GM18502 (cell line): ENCODE data around the gene LPIN1.

Experiments
- ATAC-seq: cut with Tn5 transposase; IDR thresholded peaks from one replicate; pipeline ENCODE4 v1.9.1; 2021; ENCODE audit warnings: mild to moderate bottlenecking; ENCODE audit not compliant: unreplicated experiment, poor library complexity

LPIN1 gene

GRCh38 chr2:11777886-11778415 lies 31.5 kb downstream of the LPIN1 start:
- no peak for ATAC-seq

DNA sequence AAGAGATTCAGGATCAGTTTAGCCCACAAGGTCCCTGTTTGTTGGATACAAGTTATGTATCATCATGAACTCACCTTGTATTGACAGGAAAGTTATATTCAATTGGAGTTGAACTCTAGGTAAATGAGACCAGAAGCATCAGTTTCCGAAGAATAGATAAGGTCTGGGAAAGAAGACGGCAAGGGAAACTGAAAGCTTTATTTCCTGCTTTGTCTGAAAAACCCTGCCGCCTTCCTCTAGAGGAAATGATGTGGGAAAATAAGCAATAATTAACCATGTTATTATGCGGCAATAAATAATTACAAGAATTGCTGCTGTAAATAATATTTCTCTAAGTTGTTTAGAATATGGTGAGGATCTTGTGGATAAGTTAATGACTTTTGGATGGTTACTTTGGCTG lies 32.0 kb downstream of the LPIN1 start:
- no peak for ATAC-seq

GRCh38 chr2:11778923-11779757 lies 32.7 kb downstream of the LPIN1 start:
- ATAC-seq = peak; percentile 91

DNA sequence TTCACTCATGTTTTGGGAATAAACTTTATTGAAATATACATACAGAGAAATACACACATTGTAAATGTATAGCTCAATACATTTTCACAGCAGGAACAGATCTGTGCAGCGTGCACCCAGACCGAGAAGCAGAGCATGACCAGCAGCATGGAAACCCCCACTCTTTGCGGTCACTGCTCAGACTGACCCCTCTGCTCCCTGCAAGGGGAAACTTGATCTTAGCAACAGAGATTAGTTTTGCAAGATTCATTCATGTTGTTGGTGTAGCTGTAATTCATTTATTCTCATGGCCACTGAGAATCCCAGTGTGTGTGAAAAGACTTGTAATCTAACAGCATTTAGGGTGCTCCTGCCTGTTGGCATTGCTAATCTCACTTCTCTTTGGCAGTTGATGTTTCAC lies 35.2 kb downstream of the LPIN1 start:
- ATAC-seq = no peak

DNA sequence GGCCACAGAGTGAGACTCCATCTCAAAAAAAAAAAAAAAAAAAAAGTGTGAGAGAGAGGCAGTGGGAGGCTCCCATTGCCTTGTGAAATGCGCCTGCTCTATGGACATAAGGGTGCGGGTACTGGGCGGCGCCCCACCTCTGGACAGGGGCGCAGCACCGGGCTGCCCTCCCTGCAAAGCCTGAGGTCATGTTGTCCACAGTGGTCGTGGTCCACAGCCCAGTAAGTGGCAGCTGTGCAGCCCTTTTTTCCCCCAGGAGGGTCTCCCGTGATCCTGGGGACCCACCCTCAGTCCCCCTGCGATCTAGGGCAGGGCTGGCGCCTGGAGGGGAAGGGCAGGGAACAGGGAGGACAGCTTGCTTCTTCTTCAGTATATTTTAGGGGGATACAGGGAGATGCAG lies 37.8 kb downstream of the LPIN1 start:
- no peak for ATAC-seq

DNA sequence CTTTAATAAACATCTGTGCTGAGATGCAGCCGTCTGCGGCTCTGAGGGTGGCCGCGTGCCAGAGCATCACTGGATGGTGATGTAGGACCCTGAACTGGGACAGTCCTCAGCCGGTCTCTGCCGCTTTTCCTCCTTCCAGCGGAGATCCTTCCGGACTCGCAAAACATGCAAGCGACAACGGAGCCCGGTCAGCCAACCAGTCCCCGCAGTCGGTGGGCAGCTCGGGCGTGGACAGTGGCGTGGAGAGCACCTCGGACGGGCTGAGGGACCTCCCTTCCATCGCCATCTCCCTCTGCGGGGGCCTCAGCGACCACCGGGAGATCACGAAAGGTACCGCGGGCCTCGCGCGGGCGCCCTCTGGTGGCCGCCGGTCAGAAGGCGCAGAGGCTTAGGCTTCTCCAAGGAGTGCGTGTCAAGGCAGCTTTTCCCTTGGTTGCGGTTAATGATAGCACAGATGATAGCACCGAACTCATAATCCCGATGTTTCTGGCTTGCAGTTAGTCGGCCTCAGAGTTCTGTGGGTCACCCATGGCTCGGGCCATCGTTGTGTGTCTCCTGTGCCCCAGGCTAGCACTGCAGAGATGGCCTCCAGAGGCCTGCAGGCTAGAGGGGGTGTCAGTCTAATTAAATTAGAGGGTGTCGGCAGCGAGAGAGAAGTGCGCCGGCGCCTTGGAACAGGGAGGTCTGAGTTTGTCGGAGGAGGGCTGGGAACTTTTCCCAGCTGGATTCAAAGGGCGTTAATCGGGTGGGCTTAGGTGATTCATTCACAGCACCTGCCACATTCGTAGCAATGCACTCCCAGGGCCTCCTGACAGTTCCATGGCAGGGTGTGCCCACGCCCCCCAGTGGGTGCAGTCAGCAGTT lies 38.5 kb downstream of the LPIN1 start:
- ATAC-seq = no peak

DNA sequence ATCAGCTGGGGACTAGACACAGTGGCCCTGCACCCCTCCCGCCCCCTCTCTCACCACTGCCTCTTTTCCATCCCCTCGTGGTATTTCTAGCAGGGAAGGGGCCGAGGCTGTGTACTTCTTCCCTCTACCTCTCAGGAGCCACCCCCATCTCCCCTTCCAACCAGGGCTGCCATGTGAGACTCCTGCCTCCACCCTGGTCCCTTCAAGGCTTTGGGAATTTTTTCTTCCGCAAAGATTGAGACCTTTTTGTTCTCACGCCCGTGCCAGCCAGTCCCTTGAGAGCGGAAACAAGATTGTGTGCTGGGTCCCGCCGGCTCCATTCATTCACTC lies 39.1 kb downstream of the LPIN1 start:
- ATAC-seq = no peak

DNA sequence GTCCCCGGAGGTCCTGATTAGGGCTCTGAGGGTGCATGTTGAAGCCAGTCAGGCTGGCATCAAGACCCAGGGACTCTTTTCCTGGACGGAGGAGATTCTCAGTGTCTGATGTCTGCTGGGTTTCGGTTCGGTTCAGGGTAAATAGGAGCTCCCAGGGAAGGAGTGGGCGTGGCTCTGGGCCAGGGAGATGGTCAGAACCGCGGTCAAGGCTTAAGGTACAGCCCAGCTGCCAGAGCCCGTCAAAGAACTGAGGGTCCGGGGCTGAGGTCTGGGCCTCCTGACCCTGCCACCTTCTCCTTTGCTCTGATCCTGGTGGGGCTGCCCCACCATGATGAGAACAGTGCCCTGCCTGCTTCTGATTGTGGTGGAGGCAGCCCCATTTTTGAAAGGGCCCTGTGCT lies 39.8 kb downstream of the LPIN1 start:
- ATAC-seq = no peak

GRCh38 chr2:11786592-11786991 lies 40.2 kb downstream of the LPIN1 start:
- no peak for ATAC-seq

GRCh38 chr2:11787991-11788390 lies 41.6 kb downstream of the LPIN1 start:
- no peak for ATAC-seq

- ATAC-seq = no peak
These were observed 42.2 kb downstream of the LPIN1 start for GRCh38 chr2:11788461-11789124.

- no peak for ATAC-seq
These were observed 42.8 kb downstream of the LPIN1 start for GRCh38 chr2:11789243-11789642.

- no peak for ATAC-seq
These were observed 43.8 kb downstream of the LPIN1 start for GRCh38 chr2:11790228-11790627.

GRCh38 chr2:11795590-11795989 lies 49.2 kb downstream of the LPIN1 start:
- ATAC-seq = no peak

- no peak for ATAC-seq
These were observed 50.0 kb downstream of the LPIN1 start for GRCh38 chr2:11796190-11797171.

DNA sequence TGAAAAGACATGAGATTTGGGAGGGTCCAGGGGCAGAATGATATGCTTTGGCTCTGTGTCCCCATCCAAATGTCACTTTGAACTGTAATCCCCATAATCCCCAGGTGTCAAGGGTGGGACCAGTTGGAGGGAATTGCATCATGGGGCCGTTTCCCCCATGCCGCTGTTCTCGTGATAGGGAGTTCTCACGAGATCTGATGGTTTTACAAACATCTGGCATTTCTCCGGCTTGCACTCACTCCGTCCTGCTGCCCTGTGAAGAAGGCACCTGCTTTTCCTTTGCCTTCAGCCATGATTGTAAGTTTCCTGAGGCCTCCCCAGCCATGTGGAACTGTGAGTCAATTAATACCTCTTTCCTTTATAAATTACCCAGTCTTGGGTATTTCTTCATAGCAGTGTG lies 51.4 kb downstream of the LPIN1 start:
- no peak for ATAC-seq

GRCh38 chr2:11798701-11799435 lies 52.4 kb downstream of the LPIN1 start:
- ATAC-seq = no peak

GRCh38 chr2:11799826-11800225 lies 53.4 kb downstream of the LPIN1 start:
- no peak for ATAC-seq

DNA sequence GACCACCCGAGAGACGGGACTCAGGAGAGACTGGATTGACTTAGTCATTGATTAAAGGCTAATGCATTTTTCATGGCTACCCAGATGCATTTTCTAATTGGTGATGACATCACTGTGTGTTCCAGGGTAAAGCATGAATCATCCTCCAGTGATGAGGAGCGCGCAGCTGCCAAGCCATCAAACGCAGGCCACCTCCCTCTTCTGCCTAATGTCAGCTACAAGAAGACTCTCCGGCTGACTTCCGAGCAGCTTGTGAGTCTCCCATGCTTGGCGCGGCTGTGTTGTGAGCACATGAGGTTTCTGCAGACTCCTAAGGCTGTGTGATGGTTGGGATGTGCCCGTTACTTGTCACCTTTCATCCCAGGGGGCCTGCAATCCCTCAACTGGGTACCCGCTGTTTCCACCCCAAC lies 56.4 kb downstream of the LPIN1 start:
- no peak for ATAC-seq
